ENCODE results near the gene MMEL1.

DNA sequence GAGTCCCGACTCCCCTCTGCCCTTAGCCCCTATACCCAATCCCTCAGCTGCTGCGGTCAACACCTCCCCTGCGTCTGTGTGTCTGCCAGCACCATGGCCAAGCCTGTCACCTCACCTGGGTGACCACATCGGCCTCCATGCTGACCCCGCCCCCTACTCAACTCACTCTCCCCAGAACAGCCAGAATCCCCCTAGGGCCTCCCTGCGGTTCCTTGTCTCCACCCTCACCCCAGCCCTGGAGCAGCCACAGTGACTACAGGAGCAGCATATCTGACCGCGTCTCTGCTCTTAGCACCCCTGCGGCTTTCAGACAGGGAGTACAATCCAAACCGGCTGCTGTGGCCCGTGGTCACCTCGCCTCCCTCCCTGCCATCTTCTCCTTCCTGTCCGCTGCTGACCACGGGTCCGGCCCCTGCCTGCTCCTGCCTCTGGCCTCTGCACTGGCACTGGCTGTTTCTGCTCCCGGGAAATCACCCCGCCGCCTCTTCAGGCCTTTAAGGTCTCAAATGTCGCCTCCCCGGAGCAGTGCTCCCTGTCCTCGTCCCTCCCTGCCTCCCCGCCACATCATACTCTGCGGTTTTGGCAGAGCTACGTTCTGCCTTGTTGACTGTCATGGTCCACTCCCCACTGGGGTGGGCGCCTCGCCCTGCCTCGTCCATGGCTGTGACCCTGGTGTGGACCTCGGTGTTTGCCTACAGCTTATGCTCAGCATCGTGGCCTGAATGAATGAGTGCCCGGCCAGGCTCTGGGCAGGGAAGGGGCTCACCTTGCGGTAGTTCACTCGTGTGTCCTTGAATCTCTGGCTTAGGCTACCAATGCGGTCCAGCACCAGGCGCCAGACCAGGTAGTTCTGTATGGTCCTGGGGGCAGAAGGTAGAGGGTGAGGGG is 35.1 kb downstream of the MMEL1 start:
- TF ChIP-seq, protein P1, sequence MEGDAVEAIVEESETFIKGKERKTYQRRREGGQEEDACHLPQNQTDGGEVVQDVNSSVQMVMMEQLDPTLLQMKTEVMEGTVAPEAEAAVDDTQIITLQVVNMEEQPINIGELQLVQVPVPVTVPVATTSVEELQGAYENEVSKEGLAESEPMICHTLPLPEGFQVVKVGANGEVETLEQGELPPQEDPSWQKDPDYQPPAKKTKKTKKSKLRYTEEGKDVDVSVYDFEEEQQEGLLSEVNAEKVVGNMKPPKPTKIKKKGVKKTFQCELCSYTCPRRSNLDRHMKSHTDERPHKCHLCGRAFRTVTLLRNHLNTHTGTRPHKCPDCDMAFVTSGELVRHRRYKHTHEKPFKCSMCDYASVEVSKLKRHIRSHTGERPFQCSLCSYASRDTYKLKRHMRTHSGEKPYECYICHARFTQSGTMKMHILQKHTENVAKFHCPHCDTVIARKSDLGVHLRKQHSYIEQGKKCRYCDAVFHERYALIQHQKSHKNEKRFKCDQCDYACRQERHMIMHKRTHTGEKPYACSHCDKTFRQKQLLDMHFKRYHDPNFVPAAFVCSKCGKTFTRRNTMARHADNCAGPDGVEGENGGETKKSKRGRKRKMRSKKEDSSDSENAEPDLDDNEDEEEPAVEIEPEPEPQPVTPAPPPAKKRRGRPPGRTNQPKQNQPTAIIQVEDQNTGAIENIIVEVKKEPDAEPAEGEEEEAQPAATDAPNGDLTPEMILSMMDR (IDR thresholded peaks at IDR 0.05), result no peak
- TF ChIP-seq POLR2AphosphoS5 (IDR thresholded peaks at IDR 0.05), result no peak
